ENCODE data around the gene FAM120AOS.
A peak's percentile ranks its signal among the peaks of the same experiment; 100 is the strongest.

The FAM120AOS gene

GRCh38 chr9:93491593-93492232 lies 38.3 kb upstream of the FAM120AOS start:
- DNase-seq (ENCODE audit: low read depth): no peak
- no peak overlapping the region for H3K4me3 ChIP-seq (replicated peaks; ENCODE audit: low read depth, low read length)
- no peak for TF ChIP-seq CTCF (IDR thresholded peaks at IDR 0.05; ENCODE audit: low read length, missing control alignments)

- no peak for TF ChIP-seq CTCF (IDR thresholded peaks at IDR 0.05; ENCODE audit: low read length, missing control alignments)
- no peak for DNase-seq (ENCODE audit: low read depth)
- no peak overlapping the region for H3K4me3 ChIP-seq (replicated peaks; ENCODE audit: low read depth, low read length)
Observed at GRCh38 chr9:93488244-93488643, 34.9 kb upstream of the FAM120AOS start.

GRCh38 chr9:93486268-93486667 lies 32.9 kb upstream of the FAM120AOS start:
- TF ChIP-seq CTCF (IDR thresholded peaks at IDR 0.05; ENCODE audit: low read length, missing control alignments): no peak
- DNase-seq (ENCODE audit: low read depth): no peak

GRCh38 chr9:93483497-93483896 lies 30.1 kb upstream of the FAM120AOS start:
- DNase-seq (ENCODE audit: low read depth): no peak
- TF ChIP-seq CTCF (IDR thresholded peaks at IDR 0.05; ENCODE audit: low read length, missing control alignments): no peak
- H3K4me3 ChIP-seq (replicated peaks; ENCODE audit: low read depth, low read length): no peak overlapping the region

More at GRCh38 chr9:93486268-93486667, 32.9 kb upstream of the FAM120AOS start:
- no peak overlapping the region for H3K4me3 ChIP-seq (replicated peaks; ENCODE audit: low read depth, low read length)

GRCh38 chr9:93480728-93481324 lies 27.4 kb upstream of the FAM120AOS start:
- no peak for TF ChIP-seq CTCF (IDR thresholded peaks at IDR 0.05; ENCODE audit: low read length, missing control alignments)
- no peak for DNase-seq (ENCODE audit: low read depth)
- H3K4me3 ChIP-seq (replicated peaks; ENCODE audit: low read depth, low read length): no peak overlapping the region

GRCh38 chr9:93480262-93480661 lies 26.9 kb upstream of the FAM120AOS start:
- TF ChIP-seq CTCF (IDR thresholded peaks at IDR 0.05; ENCODE audit: low read length, missing control alignments): no peak
- DNase-seq (ENCODE audit: low read depth): no peak
- no peak overlapping the region for H3K4me3 ChIP-seq (replicated peaks; ENCODE audit: low read depth, low read length)

GRCh38 chr9:93479726-93480125 lies 26.3 kb upstream of the FAM120AOS start:
- TF ChIP-seq CTCF (IDR thresholded peaks at IDR 0.05; ENCODE audit: low read length, missing control alignments): no peak
- peak; percentile 62 for DNase-seq (ENCODE audit: low read depth)

More at GRCh38 chr9:93479726-93480125, 26.3 kb upstream of the FAM120AOS start:
- H3K4me3 ChIP-seq (replicated peaks; ENCODE audit: low read depth, low read length): no peak overlapping the region
